SW 1271 (cell line): ENCODE measurements around the gene IQCE.
"Not testable (repeated sequence)": the region's sequence is repeated elsewhere in the genome, so short reads cannot be mapped to it uniquely, and the experiment has no call there.

ENCODE experiments used
- DNase-seq, 2 experiments: peaks; one replicate each; lab custom pipeline; 2025; lab: John Stamatoyannopoulos, UW

Gene IQCE

GRCh38 chr7:2520761-2521290, 38.0 kb upstream of the IQCE start:
- DNase-seq: no peak

- DNase-seq: no peak
Observed at GRCh38 chr7:2521341-2521745, 37.4 kb upstream of the IQCE start.

GRCh38 chr7:2521952-2522591, 36.7 kb upstream of the IQCE start:
- no peak for DNase-seq

GRCh38 chr7:2522780-2523433, 35.9 kb upstream of the IQCE start:
- no peak for DNase-seq

GRCh38 chr7:2523461-2523936, 35.3 kb upstream of the IQCE start:
- DNase-seq: no peak

GRCh38 chr7:2523941-2524807, 34.6 kb upstream of the IQCE start:
- peak in 1 of 2 experiments; percentile 70 for DNase-seq

GRCh38 chr7:2524808-2525657, 33.7 kb upstream of the IQCE start:
- DNase-seq: no peak

GRCh38 chr7:2525658-2526630, 32.8 kb upstream of the IQCE start:
- no peak for DNase-seq

- no peak for DNase-seq
Observed at GRCh38 chr7:2526659-2527504, 31.9 kb upstream of the IQCE start.

- peak in 1 of 2 experiments; percentile 43 for DNase-seq
Observed at GRCh38 chr7:2527505-2528467, 31.0 kb upstream of the IQCE start.

GRCh38 chr7:2528481-2529095, 30.2 kb upstream of the IQCE start:
- no peak for DNase-seq

- peak in 1 of 2 experiments; percentile 70 for DNase-seq
Observed at GRCh38 chr7:2529161-2530070, 29.4 kb upstream of the IQCE start.

- DNase-seq: no peak
Observed at GRCh38 chr7:2530071-2530987, 28.4 kb upstream of the IQCE start.

- not testable (repeated sequence) for DNase-seq
Observed at GRCh38 chr7:2530994-2531795, 27.6 kb upstream of the IQCE start.

- not testable (repeated sequence) for DNase-seq
Observed at GRCh38 chr7:2531796-2532110, 27.0 kb upstream of the IQCE start.
